ENCODE data around the gene GNB2.
"Not testable (repeated sequence)": the region's sequence is repeated elsewhere in the genome, so short reads cannot be mapped to it uniquely, and the experiment has no call there.

The GNB2 gene

GRCh38 chr7:100696123-100696521, 22.6 kb downstream of the GNB2 start:
- no peak for DNase-seq (ENCODE audit: low read depth)

DNA sequence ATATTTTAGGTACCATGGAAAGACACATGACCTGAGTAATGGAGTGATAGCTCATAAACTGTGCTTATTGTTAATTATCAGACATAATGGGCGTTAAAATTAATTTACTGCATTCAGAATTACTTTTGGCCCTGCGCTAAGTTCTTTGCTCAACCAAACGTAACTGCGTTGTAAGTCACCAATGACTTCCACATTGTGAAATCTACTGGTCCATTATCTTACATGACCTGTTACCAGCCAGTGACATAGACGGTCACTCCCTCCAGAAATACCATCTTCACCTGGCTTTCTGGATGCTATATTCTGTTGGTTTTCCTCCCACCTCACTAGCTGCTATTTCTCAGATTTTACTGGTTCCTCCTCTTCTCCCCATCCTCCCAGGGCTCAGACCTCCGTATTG, 25.5 kb downstream of the GNB2 start:
- no peak for DNase-seq (ENCODE audit: low read depth)

DNA sequence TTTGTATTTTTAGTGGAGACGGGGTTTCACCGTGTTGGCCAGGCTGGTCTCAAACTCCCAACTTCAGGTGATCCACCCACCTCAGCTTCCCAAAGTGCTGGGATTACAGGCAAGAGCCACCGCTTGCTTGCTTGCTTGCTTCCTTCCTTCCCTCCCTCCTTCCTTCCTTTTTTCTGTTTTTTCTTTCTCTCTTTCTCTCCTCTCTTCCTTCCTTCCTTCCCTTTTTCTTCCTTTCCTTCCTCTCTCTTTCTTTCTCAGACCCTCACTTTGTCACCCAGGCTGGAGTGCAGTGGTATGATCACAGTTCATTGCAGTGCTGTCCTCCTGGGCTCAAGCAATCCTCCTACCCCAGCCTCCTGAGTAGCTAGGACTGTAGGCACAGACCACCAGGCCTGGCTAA, 27.5 kb downstream of the GNB2 start:
- DNase-seq (ENCODE audit: low read depth) = not testable (repeated sequence)

GRCh38 chr7:100705320-100705752, 31.8 kb downstream of the GNB2 start:
- peak; percentile 83 for DNase-seq (ENCODE audit: low read depth)

- DNase-seq (ENCODE audit: low read depth) = peak; percentile 96
These were observed 32.5 kb downstream of the GNB2 start, which contains the start of gene POP7 for GRCh38 chr7:100705753-100706671. POP7 (plus strand) TSS chr7:100706121; CDS start chr7:100706831, 710 bp downstream.

DNA sequence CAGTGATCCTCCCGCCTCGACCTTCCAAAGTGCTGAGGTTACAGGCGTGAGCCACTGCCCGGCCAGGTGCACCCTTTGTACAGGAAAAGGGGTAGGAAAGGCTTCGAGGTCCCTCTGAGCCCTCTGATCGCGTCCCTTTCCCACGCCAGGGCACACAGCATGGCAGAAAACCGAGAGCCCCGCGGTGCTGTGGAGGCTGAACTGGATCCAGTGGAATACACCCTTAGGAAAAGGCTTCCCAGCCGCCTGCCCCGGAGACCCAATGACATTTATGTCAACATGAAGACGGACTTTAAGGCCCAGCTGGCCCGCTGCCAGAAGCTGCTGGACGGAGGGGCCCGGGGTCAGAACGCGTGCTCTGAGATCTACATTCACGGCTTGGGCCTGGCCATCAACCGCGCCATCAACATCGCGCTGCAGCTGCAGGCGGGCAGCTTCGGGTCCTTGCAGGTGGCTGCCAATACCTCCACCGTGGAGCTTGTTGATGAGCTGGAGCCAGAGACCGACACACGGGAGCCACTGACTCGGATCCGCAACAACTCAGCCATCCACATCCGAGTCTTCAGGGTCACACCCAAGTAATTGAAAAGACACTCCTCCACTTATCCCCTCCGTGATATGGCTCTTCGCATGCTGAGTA, 33.3 kb downstream of the GNB2 start:
- DNase-seq (ENCODE audit: low read depth) = no peak

DNA sequence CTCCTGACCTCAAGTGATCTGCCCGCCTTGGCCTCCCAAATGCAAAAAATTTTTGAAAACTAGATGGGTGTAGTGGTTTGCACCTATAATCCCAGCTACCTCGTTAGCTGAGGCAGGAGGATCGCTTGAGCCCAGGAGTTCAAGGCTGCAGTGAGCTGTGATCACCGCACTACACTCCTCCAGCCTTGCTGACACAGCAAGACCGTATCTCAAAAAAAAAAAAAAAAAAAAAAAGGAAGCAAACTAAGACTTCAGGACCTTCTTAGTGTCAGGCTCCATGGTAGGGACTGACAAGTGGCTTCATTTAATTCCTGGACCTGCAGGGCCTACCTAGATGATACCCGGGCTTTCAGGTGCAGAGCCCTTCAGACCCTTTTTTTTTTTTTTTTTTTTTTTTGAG, 34.9 kb downstream of the GNB2 start:
- no peak for DNase-seq (ENCODE audit: low read depth)

DNA sequence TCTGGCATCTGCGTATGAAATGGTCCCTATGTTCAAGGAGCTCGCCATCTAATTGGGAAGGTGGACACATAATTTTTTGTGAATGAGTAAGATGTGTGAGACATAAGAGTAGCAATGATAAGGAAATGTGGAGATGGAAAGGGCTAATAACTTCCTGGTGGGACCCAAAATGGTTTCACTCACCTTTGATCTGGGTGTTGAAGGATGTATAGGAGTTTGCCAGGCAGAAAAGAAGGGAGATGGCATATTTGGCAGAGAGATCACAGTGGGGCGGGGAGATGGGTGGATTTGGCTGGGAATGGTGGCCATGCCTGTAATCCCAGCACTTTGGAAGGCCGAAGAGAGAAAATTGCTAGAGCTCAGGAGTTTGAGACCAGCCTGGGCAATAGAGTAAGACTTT, 36.9 kb downstream of the GNB2 start:
- DNase-seq (ENCODE audit: low read depth) = no peak

- DNase-seq (ENCODE audit: low read depth) = no peak
These were observed 37.8 kb downstream of the GNB2 start for GRCh38 chr7:100711369-100711768.

DNA sequence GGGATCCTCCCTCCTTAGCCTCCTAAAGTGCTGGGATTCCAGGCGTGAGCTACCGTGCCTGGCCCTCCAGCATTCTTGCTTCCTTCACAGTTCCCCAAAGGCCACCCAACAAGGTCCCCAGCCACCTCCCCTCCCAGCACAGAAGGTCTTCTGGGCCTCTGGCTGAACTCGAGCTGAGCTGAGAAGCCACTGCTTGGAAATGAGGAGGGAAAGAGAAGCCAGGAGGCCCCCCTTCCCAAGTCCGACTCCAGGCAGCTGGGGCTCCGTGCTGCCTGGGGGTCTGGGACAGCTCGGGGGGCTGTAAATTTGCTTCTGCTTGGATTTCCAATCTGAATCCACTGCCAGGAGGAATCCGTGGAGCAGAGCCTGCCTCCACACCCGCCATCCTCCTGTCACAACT, 41.2 kb downstream of the GNB2 start:
- DNase-seq (ENCODE audit: low read depth) = no peak

- DNase-seq (ENCODE audit: low read depth) = not testable (repeated sequence)
These were observed 43.5 kb downstream of the GNB2 start for GRCh38 chr7:100717073-100717472.

- DNase-seq (ENCODE audit: low read depth) = no peak
These were observed 46.2 kb downstream of the GNB2 start for GRCh38 chr7:100719523-100720278.

GRCh38 chr7:100720279-100720670, 46.7 kb downstream of the GNB2 start, which contains the start of gene EPO:
EPO (plus strand) TSS chr7:100720468; CDS start chr7:100720981, 513 bp downstream.
- no peak for DNase-seq (ENCODE audit: low read depth)

- DNase-seq (ENCODE audit: low read depth) = no peak
These were observed 47.3 kb downstream of the GNB2 start for GRCh38 chr7:100720671-100721504.

DNA sequence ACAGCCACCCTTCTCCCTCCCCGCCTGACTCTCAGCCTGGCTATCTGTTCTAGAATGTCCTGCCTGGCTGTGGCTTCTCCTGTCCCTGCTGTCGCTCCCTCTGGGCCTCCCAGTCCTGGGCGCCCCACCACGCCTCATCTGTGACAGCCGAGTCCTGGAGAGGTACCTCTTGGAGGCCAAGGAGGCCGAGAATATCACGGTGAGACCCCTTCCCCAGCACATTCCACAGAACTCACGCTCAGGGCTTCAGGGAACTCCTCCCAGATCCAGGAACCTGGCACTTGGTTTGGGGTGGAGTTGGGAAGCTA, 47.9 kb downstream of the GNB2 start:
- DNase-seq (ENCODE audit: low read depth) = no peak

- DNase-seq (ENCODE audit: low read depth) = no peak
These were observed 49.1 kb downstream of the GNB2 start for GRCh38 chr7:100722480-100723212.

- no peak for DNase-seq (ENCODE audit: low read depth)
These were observed 50.3 kb downstream of the GNB2 start for GRCh38 chr7:100723732-100724275.

GRCh38 chr7:100724364-100724763, 50.8 kb downstream of the GNB2 start:
- not testable (repeated sequence) for DNase-seq (ENCODE audit: low read depth)

DNA sequence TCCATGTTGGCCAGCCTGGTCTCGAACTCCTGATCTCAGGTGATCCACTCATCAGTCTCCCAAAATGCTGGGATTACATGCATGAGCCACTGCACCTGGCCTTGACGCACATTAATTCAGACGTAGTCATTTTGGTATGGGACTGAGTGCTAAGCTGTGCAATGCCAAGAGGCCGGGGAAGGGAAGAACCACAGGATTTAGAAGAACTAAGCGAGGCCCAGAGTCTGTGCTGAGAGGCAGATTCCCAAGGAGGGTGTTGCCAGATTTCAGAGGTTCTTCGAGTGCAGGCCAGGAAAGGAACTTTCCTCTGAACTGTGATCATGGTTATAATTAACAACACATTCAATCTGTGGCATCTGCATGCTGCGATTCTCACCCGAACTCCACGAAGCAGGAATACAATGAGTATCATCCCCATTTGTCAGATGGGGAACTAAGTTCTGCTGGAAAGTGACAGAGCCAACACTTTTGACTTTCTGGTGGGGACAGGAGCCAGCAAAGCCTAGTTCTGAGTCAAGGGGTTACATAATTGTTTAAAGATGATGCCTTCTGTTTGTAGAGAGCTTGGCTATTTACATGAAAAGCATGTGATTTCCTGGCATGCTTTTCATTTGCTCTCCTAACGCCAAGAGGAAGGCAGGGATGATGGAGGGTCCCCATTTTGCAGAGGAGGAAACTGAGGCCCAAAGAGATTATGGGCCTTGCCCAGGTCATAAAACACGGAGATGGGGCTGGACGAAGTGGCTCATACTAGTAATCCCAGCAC, 53.6 kb downstream of the GNB2 start:
- no peak for DNase-seq (ENCODE audit: low read depth)

DNA sequence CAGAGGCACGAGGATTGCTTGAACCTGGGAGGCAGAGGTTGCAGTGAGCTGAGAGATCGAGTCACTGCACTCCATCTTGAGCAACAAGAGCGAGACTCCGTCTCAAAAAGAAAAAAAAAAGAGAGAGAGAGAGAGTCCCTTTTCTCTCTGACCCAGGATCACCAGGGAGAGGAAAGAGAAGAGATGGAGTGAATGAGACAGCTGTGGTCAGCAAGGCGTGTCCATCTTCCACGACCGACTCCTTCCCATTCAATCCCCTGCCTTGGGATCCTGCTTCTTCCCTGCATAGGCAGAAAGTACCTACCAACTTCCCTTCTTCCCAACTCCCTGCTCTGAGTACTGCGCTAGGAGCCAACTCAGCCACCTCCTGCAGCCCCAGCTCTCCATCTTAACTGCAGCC, 54.7 kb downstream of the GNB2 start:
- no peak for DNase-seq (ENCODE audit: low read depth)
